Measurements from ENCODE around the gene HSPB2.

Gene HSPB2

GRCh38 chr11:111944651-111945051, 32.1 kb downstream of the HSPB2 start:
- peak; percentile 90 for DNase-seq (ENCODE audit: low read depth)
- TF ChIP-seq CTCF (IDR thresholded peaks at IDR 0.05; ENCODE audit: low read length, missing control alignments) = no peak
- no peak overlapping the region for H3K4me3 ChIP-seq (replicated peaks; ENCODE audit: low read depth, low read length)

- H3K4me3 ChIP-seq (replicated peaks; ENCODE audit: low read depth, low read length) = no peak overlapping the region
- DNase-seq (ENCODE audit: low read depth) = peak; percentile 23
- no peak for TF ChIP-seq CTCF (IDR thresholded peaks at IDR 0.05; ENCODE audit: low read length, missing control alignments)
Measured at GRCh38 chr11:111945198-111945597, 32.7 kb downstream of the HSPB2 start.

GRCh38 chr11:111946499-111946898, 34.0 kb downstream of the HSPB2 start:
- H3K4me3 ChIP-seq (replicated peaks; ENCODE audit: low read depth, low read length) = no peak overlapping the region
- no peak for DNase-seq (ENCODE audit: low read depth)
- TF ChIP-seq CTCF (IDR thresholded peaks at IDR 0.05; ENCODE audit: low read length, missing control alignments) = no peak

- TF ChIP-seq CTCF (IDR thresholded peaks at IDR 0.05; ENCODE audit: low read length, missing control alignments) = no peak
- no peak for DNase-seq (ENCODE audit: low read depth)
- no peak overlapping the region for H3K4me3 ChIP-seq (replicated peaks; ENCODE audit: low read depth, low read length)
Measured at GRCh38 chr11:111947143-111947542, 34.6 kb downstream of the HSPB2 start.

GRCh38 chr11:111949519-111950426, 37.2 kb downstream of the HSPB2 start:
- no peak overlapping the region for H3K4me3 ChIP-seq (replicated peaks; ENCODE audit: low read depth, low read length)
- no peak for DNase-seq (ENCODE audit: low read depth)
- TF ChIP-seq CTCF (IDR thresholded peaks at IDR 0.05; ENCODE audit: low read length, missing control alignments) = no peak

GRCh38 chr11:111951565-111951964, 39.0 kb downstream of the HSPB2 start:
- no peak overlapping the region for H3K4me3 ChIP-seq (replicated peaks; ENCODE audit: low read depth, low read length)
- no peak for DNase-seq (ENCODE audit: low read depth)
- TF ChIP-seq CTCF (IDR thresholded peaks at IDR 0.05; ENCODE audit: low read length, missing control alignments) = no peak

- no peak overlapping the region for H3K4me3 ChIP-seq (replicated peaks; ENCODE audit: low read depth, low read length)
- DNase-seq (ENCODE audit: low read depth) = no peak
- TF ChIP-seq CTCF (IDR thresholded peaks at IDR 0.05; ENCODE audit: low read length, missing control alignments) = no peak
Measured at GRCh38 chr11:111954154-111954553, 41.6 kb downstream of the HSPB2 start.

All from fibroblast of pulmonary artery (primary cell).